Esophagus muscularis mucosa (tissue), 4 donors: Measurements from ENCODE around the gene CEP41. TPM values are rescaled to one million over a fixed set of nuclear protein-coding genes. Genes with fewer than 3 reads are reported as not detected.
"Not testable (repeated sequence)": the region's sequence is repeated elsewhere in the genome, so short reads cannot be mapped to it uniquely, and the experiment has no call there.

Experiments used
- DNase-seq: peaks from one replicate; pipeline ENCODE4 v3.0.0-alpha.2; 2017; ENCODE audit errors: extremely low spot score
- H3K27ac ChIP-seq, 4 donors: fragments of 200-600 bp; sonication (generic); replicated peaks in 1 of 4; 1 replicate in 3 of 4; 2 replicates in 1 of 4; pipeline ENCODE4 v1.5.1; 2016 to 2019; ENCODE audit warnings: mild to moderate bottlenecking in 1 of 4
- H3K27me3 ChIP-seq, 4 donors: fragments of 200-600 bp; sonication (generic); one replicate each; pipeline versions ENCODE4 v1.5.1 to v1.6.0; 2016 to 2019
- H3K36me3 ChIP-seq, 4 donors: fragments of 200-600 bp; sonication (generic); one replicate each; pipeline ENCODE4 v1.5.1; 2016 to 2019
- H3K4me1 ChIP-seq, 4 donors: fragments of 200-600 bp; sonication (generic); one replicate each; pipeline ENCODE4 v1.5.1; 2016 to 2019
- H3K4me3 ChIP-seq, 4 donors: fragments of 200-600 bp; sonication (generic); 1 replicate in 2 of 4; 2 replicates in 2 of 4; pipeline ENCODE4 v1.5.1; 2016 to 2019; ENCODE audit warnings: mild to moderate bottlenecking in 4 of 4, moderate library complexity in 1 of 4
- H3K9me3 ChIP-seq, 4 donors: fragments of 200-600 bp; sonication (generic); 1 replicate in 3 of 4; 2 replicates in 1 of 4; pipeline ENCODE4 v1.5.1; 2016 to 2019
- CTCF ChIP-seq, 3 experiments: fragments of 200-600 bp in 2 of 3; fragments of 450-650 bp in 1 of 3; sonication (generic) in 2 of 3; IDR thresholded peaks; one replicate each; pipeline ENCODE4 v1.5.1; 2017 to 2019; ENCODE audit warnings: antibody characterized with exemption in 3 of 3, mild to moderate bottlenecking in 2 of 3, moderate library complexity in 1 of 3
- EP300 ChIP-seq: sonication (generic); formaldehyde crosslinking; IDR thresholded peaks from one replicate; pipeline ENCODE4 v1.6.1; 2017; ENCODE audit warnings: antibody characterized with exemption
- POLR2A ChIP-seq: fragments of 450-650 bp; IDR thresholded peaks from one replicate; pipeline ENCODE4 v1.6.1; 2017; ENCODE audit warnings: antibody characterized with exemption, moderate library complexity, mild to moderate bottlenecking, low read depth
- POLR2AphosphoS5 ChIP-seq, 2 donors: sonication (generic); formaldehyde crosslinking; IDR thresholded peaks; one replicate each; pipeline ENCODE4 v1.6.1; 2017; ENCODE audit warnings: antibody characterized with exemption in 2 of 2
- WGBS: methylation state at CpG from one replicate; pipeline ENCODE4 v1.1.5; 2018; 5-methylcytosine and 5-hydroxymethylcytosine counted together
- intact Hi-C: fragments of 100-400 bp; cut with DNase I; formaldehyde crosslinking; loops from one replicate; pipeline ENCODE4 v1.15.1; 2023
- total RNA-seq, 4 donors: library from RNA; depleted of rRNA; stranded (reverse); fragments of >200 nt; gene quantifications; one replicate each; pipeline versions ENCODE4 v1.1.0 to v1.2.1, GENCODE V29; 2016

CEP41 gene
- total RNA-seq, 4 donors from 2014 or later, result 0.83 to 5.9 (median 2.8) TPM

GRCh38 chr7:130452951-130453350 is 12.1 kb upstream of the CEP41 start:
- DNase-seq, result no peak
- Histone ChIP-seq H3K36me3 (no peaks in the 10 kb centered on the region), H3K9me3 (peaks cover 0 to 5% (median under 1%) of the 10 kb centered on the region in 4 donors), H3K27ac (no peak overlapping the region), H3K27me3 (no peaks in the 10 kb centered on the region), H3K4me3 (no peak overlapping the region), H3K4me1 (no peaks in the 10 kb centered on the region)
- 39% methylated on average over 3 of the region's 3 CpGs for WGBS
- TF ChIP-seq POLR2A (no peak), EP300 (no peak), POLR2AphosphoS5 (IDR thresholded peaks at IDR 0.05) (no peak), CTCF (IDR thresholded peaks at IDR 0.05) (no peak)
- intact Hi-C loops, result no loop called here

GRCh38 chr7:130451344-130451743 is 10.5 kb upstream of the CEP41 start:
- H3K4me3 ChIP-seq, H3K27me3 ChIP-seq, H3K4me1 ChIP-seq, H3K36me3 ChIP-seq, intact Hi-C loops, DNase-seq, H3K27ac ChIP-seq: not testable (repeated sequence)
- H3K9me3 ChIP-seq, result peaks cover 0 to 11% (median 0%) of the 10 kb centered on the region in 4 donors
- 98% methylated on average over 3 of the region's 3 CpGs for WGBS

GRCh38 chr7:130446259-130446658 is 5.4 kb upstream of the CEP41 start:
- no peak for TF ChIP-seq POLR2AphosphoS5 (IDR thresholded peaks at IDR 0.05)
- no peak for TF ChIP-seq POLR2A
- TF ChIP-seq EP300, result no peak
- no peak for TF ChIP-seq CTCF (IDR thresholded peaks at IDR 0.05)
- Histone ChIP-seq H3K4me3 (no peak overlapping the region), H3K27ac (no peak overlapping the region), H3K27me3 (peaks cover 0 to 5% (median 0%) of the 10 kb centered on the region in 4 donors), H3K4me1 (peaks cover 7 to 12% (median 9%) of the 10 kb centered on the region in 4 donors), H3K36me3 (no peaks in the 10 kb centered on the region), H3K9me3 (peaks cover 0 to 11% (median 0%) of the 10 kb centered on the region in 4 donors)
- no peak for DNase-seq
- WGBS, result 92% methylated on average over 3 of the region's 3 CpGs
- intact Hi-C loops, result no loop called here

DNA sequence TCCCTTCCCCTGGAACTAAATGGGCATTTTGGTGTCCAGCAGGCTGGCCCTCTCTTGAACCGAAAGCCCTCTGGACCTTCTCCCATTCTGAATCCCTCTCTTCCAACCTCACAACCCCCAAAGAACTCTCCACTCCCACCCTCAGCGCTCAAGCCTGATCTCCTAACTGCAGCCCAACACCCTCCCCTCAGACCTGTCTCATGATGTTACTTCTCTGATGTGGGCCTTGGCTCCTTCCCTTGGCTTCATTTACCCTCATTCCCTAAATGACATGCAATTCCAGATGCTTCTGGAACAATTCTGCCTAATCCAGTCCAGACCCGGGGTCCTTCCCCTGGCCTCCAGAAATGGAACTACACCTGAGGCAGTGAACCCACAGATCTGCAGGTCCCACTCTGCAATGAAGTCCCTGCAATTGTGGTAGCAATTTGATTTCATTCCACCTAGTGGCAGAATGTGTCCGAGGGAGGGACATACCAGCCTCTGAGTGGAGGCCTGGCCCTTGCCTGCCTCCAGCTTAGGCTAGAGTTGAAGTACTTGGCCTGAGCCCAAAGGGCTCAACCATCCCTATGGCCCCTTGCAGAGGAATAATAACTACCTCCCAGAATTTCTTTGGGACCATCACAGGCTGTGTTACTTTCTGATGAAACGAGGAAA is 4.1 kb upstream of the CEP41 start:
- Histone ChIP-seq H3K36me3 (no peaks in the 10 kb centered on the region), H3K27ac (no peak overlapping the region)

More for the DNA sequence above, 4.1 kb upstream of the CEP41 start:
- Histone ChIP-seq H3K4me1 (peaks cover 7 to 19% (median 15%) of the 10 kb centered on the region in 4 donors), H3K4me3 (no peak overlapping the region), H3K27me3 (peaks cover 0 to 5% (median 0%) of the 10 kb centered on the region in 4 donors), H3K9me3 (peaks cover 0 to 11% (median 0%) of the 10 kb centered on the region in 4 donors)
- intact Hi-C loops, result loop anchor here (5.0 kb wide), 1 partner anchor 373 kb away; the partner anchor contains the start of gene KLHDC10
- 87% methylated on average over 5 of the region's 5 CpGs for WGBS
- no peak for DNase-seq
- TF ChIP-seq CTCF (IDR thresholded peaks at IDR 0.05) (no peak), EP300 (no peak), POLR2A (no peak), POLR2AphosphoS5 (IDR thresholded peaks at IDR 0.05) (no peak)
